HK-2 (cell line): ENCODE results near the gene EPHA5.

Source experiments
- DNase-seq: peaks from one replicate; pipeline ENCODE4 v3.0.0-alpha.2; 2018; ENCODE audit not compliant: unreplicated experiment

The EPHA5 gene

DNA sequence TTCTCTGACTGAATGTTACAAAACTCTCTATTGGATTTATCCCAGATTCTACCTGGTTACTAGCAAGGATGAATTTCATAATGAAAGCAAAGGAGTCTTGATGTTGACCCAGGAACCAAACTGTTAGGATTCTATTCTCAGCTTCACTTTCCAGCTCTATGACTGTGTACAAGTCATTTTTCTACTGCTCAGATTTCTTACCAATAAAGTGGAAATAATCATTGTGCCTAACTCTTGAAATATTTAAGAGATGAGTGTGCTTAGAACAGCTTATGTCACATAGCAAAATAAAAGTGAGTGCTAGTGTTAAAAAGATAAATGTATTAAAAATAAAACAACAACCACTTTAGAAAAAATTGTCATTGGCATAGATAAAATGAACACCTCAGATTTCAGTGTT, 45.6 kb downstream of the EPHA5 start:
- no peak for DNase-seq

GRCh38 chr4:65623506-65623905, 46.8 kb downstream of the EPHA5 start:
- DNase-seq = no peak

DNA sequence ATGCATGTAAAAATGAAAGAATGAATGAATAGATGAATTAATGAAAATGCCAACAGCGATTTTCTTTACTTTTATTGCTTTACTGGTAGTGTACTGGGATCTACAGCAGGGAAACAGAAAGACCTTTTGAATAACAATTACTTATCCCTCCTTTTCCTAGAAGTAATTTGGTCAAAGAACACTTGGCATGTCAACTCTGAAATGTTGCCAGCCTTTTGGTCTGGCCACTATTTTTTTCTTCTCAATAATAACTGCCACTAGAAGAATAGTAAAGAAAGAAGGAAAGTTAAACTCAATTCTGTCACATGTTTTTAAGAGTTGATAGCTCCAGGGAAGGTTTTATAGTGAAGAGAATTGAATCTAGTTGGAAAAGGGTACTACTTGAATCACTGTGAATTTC, 52.9 kb downstream of the EPHA5 start:
- no peak for DNase-seq

GRCh38 chr4:65604515-65604914, 65.8 kb downstream of the EPHA5 start:
- DNase-seq = no peak

GRCh38 chr4:65600656-65601055, 69.6 kb downstream of the EPHA5 start:
- DNase-seq = no peak

- no peak for DNase-seq
Observed at GRCh38 chr4:65599340-65599739, 70.9 kb downstream of the EPHA5 start.

DNA sequence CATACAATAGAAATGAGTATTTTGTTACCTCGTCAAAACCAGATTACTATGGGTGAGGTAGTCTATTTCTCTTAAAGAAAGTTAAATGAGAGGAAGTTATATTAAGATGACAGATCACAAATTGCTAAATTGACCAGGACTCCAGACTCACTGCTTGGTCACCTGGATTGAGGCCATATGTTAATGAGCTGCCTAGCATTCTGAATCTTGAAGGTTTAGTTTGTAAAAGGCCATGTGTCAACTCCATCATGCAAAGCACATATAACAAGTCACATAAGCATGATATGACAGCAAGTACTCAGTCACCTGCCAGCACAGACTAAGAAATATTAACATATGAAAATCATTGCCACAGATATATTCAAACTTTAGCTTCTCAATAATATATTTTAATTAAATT, 72.6 kb downstream of the EPHA5 start:
- no peak for DNase-seq

- DNase-seq = no peak
Observed at GRCh38 chr4:65592089-65592488, 78.2 kb downstream of the EPHA5 start.

DNA sequence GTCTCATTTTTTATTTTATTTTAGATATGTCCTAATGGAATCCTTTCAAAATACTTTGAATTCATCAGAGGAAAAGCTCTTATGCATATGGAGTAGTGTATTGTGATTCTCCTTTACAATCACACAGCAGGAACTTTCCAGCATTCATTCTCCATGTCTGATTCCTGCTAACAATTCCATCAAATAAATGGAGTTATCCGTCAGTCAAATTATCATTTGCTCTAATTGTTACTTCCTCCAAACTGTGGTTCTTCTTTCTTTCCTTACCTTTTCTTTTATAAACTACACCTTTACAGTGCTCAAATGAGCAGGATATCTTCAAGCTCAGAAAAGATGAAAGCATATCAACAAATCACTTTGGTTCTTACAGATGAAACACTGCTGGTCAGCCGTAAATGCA, 80.4 kb downstream of the EPHA5 start:
- no peak for DNase-seq

GRCh38 chr4:65589331-65589730, 81.0 kb downstream of the EPHA5 start:
- no peak for DNase-seq

DNA sequence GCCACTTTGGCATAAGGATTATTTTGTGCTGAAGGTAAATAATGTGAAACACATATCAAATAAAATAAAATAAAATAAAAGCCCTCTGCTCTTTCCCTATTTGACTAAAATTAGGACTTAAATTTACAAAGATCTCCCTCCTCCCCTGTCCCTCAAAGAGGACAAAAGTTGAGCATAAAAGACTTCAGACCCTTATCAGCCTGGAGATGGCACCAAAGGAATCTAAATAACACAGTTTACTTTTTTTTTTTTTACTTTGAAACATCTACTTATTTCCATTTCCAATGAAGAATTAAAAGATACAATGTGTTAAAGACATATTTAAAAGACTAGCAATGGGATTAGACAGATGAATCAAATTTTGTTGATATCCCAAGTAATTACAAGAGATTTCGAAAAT, 89.7 kb downstream of the EPHA5 start:
- DNase-seq = no peak

GRCh38 chr4:65566473-65566872, 103.8 kb downstream of the EPHA5 start:
- DNase-seq = no peak

DNA sequence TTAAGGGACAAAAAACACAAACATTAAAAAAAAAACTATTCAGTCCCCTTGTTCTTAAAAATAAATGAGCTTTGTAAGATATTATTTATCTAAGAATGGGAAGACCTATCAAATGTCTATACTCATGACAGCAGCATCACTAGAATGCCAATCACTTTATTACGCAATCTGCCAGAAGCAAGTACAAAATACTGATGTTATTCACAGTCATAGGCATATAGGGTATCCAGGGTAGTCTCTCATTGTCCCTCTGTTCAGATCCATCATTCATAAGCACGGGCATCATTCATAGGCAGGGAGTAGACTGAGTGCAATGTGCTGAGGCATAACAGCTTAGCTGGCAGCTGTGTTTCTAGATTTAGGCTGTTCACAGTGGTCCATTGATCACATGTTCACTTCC, 109.1 kb downstream of the EPHA5 start:
- DNase-seq = no peak

DNA sequence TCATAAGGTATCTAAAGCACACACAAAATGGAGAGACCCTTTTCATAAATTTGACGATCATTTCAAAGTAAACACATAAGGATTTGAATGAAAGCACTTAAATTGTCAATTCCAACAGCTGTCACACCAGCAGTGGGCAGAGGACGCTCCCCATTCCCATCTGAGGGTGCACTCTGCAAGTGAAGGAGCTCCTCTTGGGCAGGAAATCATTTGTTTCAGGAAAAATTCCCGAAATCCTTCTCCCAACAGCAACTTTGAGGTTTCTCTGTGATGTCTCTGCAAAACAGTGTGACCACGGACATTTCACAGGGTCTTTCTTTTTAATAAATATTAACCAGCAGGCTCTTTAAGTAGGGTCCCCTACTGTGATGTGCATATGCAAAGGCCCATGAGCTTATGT, 111.0 kb downstream of the EPHA5 start:
- DNase-seq = no peak

- DNase-seq = no peak
Observed at GRCh38 chr4:65552057-65552456, 118.2 kb downstream of the EPHA5 start.

- DNase-seq = no peak
Observed at GRCh38 chr4:65550500-65550899, 119.8 kb downstream of the EPHA5 start.

- no peak for DNase-seq
Observed at GRCh38 chr4:65546882-65547416, 123.3 kb downstream of the EPHA5 start.

DNA sequence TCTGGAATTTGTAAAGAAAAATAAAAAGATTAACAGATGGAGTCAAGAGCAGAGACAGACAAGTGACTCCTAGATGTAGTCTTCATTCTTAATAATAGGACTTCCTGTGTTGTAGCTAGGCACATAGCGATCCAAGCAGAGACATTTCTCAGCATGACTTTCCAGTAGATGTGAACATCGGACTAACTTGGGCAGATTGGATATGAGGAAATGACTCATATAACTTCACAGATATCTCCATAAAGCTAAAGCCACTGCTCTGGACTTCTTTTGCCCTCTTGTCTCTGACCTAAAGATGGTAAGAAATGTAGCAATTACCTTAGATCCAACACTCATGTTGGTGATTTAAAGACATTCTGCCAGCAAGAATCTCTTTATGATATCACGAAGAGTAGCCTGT, 131.7 kb downstream of the EPHA5 start:
- no peak for DNase-seq

GRCh38 chr4:65535113-65535512, 135.2 kb downstream of the EPHA5 start:
- DNase-seq = no peak

DNA sequence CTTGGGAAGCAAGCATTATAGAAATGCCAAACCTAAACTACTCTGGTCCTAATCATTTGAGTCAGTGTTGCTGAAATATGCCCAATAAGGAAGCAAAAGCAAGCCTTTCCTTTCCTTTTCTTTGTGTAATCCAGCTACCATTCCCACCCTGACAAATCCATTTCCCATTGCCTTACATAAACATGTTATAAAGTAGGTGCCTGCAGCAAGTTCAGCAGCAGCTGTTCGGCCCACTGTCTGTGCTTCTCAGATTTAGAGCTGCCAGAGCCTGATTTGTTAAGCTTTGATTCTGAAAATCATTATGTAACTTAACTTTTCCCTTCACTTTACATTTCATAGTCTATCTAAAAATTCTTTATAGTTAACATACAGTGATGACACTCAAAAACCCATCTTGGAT, 148.6 kb downstream of the EPHA5 start:
- no peak for DNase-seq

GRCh38 chr4:65515646-65516045, 154.6 kb downstream of the EPHA5 start:
- no peak for DNase-seq

GRCh38 chr4:65510976-65511375, 159.3 kb downstream of the EPHA5 start:
- DNase-seq = no peak

DNA sequence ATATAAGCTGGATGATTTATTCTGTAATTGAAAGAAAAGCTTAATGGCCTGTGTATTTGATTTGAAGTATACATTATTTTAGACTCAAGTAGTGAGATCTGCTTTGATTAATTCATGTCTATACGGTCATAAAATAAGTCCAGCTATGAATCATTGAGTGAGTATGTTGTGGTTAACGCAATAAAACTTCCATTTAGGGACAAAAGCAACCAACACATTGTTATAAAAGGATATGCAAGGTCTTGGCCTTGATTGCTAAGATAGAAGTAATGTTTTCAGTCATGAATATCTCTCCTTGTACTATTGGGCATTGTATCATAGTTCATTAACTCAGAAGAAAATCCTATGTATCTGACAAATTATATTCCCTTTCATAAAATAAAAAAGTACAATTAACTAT, 162.1 kb downstream of the EPHA5 start:
- DNase-seq = no peak

DNA sequence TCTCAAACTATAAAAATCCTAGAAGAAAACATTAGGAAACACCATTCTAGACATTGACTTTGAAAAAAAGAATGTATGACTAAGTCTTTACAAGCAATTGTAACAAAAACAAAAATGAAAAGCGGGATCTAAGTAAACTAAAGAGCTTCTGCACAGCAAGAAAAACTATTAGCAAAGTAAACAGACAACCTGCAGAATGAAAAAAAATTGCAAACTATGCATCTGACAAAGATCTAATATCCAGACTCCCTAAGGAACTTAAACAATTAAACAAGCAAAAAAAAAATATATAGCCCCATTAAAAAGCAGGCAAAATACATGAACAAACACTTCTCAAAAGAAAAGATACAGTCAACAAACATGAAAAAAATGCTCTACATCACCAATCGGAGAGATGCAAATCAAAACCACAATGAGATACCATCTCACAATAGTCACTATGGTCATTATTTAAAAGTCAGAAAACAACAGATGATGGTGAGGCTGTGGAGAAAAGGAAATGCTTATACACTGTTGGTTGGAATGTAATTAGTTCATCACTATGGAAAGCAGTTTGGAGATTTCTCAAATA, 168.1 kb downstream of the EPHA5 start:
- no peak for DNase-seq
